ENCODE measurements around the gene RASSF10.
A peak's percentile ranks its signal among the peaks of the same experiment; 100 is the strongest.

RASSF10 gene

DNA sequence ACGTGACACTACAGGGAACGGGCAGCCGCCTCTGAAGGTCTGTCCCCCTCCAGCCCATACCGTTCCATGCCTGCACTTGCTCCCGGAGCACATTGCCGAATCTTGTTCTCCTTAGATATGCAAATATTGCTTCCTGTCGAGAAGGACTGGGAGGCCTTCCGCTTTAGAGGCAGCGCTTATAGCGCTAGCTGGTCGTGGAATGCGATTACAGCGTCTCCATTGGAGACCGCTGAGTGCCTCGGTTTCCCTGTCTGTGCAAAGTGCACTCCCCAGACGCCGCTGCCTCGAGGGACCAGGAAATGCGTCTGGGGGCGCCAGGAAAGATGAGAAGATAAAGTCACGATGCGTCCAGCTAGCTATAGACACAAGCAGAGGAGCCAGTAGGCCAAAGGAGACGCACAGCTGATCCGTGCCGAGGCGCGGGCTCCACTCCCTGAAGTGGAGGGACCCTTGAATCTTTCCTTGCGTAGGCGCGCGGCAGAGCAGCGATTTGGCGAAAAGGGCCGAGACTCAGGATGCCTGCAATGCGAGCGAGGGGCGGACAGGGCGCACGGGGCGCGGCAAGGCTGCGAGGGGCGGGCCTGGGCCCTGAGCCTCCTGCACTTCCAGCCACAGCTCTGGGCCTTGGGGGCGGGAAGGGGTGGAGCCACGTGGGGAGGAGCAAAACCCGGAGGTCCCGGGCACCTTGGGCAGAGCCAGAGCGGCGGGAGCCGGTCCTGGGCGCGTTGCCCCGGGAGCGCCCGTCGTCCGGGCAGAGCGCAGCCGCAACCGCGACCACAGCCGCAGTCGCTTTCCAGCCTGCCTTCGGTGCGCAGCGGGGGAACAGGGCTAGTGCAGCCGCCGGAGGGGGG is at the start of gene RASSF10:
Gene RASSF10, plus strand, starts transcription at position 692 of the 851 bp plus-strand sequence. CDS start 261 bp downstream, outside the sequence.
- DNase-seq (ENCODE audit: insufficient read length, low spot score) (peak; percentile 76), FAIRE-seq (peak; percentile 49)

DNA sequence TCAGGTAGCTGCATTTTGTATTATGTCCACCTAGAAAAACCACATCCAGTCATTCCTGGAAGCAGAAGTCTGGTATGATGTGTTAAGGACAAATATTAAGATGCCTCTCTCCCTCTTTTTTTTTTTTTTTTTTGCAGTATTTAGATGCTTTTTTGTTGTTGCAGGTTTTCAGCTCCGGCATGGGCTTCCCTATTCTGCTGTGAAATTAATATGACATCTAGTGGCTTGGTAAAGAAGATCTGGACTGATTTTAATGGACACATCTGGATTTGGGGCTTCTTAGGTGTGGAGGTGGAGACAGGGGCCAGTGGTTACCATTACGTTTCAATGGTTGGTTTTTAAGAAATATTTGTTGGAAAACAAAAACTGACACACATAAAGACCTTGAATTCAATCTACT is 47.5 kb upstream of the RASSF10 start:
- peak; percentile 20 for DNase-seq (ENCODE audit: insufficient read length, low spot score)
- no peak for FAIRE-seq

DNA sequence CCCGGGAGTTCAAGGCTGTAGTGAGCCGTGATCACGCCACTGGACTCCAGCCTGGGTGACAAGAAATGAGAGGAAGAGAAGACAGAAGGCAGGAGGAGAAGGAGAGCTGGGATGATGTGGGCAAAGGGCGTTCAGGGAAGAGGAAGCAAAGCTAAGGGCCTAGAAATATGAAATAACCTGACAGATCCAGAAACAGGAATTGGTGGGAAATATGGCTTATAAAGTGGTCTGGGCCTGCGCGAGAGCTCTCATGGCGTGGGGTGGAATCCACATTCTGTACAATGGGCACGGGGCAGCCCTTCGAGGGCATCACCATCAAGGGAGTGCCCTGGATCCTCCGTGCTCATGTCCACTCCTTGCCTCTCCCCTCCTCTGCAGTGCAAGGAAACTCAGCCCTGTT is 46.8 kb upstream of the RASSF10 start:
- FAIRE-seq = no peak
- no peak for DNase-seq (ENCODE audit: insufficient read length, low spot score)

DNA sequence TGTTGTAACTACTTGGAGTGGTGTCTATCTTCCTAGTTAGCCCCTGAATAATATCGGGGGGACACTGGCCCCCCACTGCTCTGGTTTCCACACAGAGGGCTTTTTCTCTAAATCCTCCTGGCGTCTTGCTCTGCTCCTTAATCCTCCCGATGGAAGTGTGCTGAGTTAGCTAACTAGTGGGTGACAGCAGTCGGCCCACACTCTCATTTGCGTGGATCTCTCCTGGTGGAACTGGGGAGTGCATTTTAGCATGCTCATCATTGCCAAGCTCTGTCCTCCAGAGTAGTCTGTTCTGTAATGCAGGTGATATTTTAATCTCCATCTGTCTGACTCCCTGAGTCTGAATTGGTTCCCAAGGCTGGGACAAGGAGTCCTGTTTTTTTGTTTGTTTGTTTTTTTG is 46.1 kb upstream of the RASSF10 start:
- no peak for DNase-seq (ENCODE audit: insufficient read length, low spot score)
- no peak for FAIRE-seq

DNA sequence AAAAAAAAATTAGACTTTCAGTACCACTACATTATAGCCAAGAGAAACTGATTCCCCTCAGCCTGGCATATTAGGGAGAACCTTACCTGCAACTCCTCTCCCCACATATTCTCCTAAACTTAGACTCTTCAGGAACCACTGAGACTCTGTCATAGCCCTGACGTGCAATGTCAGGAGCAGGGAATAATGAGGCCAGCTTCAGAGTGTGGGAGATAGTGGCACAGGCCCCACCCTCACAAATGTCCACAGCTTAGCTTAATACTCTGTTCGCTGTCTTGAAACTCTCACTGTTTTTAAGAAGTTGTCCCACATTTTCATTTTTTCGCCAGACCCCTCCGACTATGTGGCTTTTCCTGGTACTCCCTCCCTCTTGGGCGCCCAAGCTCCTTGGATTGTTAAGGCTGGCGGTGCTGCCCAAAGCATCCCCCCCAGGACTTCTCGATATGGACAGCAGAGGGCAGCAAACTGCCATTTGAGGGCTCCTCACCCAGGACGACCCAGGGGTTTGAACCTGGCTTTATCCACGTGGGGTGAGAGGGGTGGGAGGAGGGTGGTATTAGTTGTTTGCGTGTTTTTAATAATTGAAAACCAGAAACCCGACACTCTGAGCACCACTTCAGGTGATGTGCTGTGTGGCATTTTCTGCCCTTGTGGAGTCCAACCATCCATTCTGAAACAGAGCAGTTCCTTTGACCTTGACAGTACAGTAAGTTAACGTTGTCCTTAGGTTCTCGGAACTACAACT is 45.2 kb upstream of the RASSF10 start:
- FAIRE-seq = peak; percentile 46
- peak; percentile 86 for DNase-seq (ENCODE audit: insufficient read length, low spot score)

DNA sequence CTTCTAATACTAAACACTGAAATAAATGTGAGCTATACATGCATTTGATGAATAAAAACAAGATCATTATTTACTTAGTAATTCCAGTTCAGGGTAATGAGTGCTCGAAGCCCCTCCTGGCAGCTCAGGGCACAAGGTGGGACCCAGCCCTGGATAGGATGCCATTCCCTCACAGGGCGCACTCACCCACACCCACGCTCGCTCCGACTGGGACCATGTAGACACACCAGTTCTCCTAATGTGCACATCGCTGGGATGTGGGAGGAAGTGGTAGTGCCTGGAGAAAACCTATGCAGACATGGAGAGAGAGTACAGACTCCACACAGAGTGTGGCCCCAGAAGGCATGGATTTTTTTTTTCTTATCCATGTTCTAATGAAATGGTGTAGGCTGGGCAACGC is 44.5 kb upstream of the RASSF10 start:
- FAIRE-seq (no peak), DNase-seq (ENCODE audit: insufficient read length, low spot score) (no peak)

DNA sequence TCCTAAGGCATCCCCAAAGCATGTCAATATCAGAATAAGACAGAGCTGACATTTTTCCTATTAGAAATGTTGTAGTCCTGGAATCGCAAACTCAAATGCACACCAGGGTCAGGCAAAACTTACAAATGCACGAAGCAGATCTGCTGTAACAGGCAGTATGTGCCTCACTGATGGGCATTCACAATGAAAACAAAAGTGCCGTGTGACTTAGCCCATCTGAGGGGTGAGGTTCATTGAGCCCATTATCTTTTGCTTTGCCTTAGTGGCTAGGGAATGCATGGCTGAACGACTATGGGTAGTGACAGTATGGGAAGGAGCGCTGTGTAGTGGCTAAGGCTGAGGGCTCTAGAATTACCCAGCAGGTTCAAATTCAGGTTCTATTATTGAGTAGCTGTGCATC is 43.1 kb upstream of the RASSF10 start:
- FAIRE-seq (no peak), DNase-seq (ENCODE audit: insufficient read length, low spot score) (no peak)

DNA sequence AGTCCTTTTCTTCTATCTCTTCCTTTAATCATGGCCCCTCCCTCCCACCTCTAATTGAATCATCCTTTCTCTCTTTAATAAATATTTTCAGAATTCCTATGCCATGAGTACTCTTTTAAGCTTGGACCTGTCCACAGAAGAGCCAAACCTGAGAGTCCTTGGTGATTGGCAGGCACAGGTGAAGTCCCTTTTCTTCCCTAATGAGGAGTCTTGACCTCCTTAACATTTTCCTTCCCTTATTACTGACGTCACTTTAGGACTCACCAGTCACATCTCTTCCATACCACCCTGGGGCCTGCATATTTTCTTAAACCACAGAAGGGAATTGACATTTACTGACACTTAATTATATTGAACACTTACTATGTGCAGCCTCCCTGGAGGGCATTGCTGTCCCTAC is 41.0 kb upstream of the RASSF10 start:
- no peak for DNase-seq (ENCODE audit: insufficient read length, low spot score)

DNA sequence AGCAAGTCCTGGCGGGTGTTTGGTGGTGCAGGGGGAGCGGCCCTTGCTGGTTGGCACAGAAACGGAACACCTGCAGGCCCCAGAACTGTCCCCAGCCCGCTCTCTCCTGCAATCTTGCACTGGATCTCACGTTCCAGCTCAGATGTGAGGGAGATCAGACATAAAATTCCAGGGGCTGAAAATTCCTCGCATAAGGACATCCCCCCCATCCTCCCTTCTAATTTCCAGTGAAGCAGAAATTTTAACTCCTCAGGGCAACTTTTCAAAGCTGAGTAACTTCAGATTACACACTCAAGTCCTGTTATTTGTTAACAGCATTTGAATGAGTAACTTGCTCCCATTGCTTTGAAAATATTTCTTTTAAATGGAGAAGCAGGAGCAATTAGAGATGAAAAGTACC is 40.3 kb upstream of the RASSF10 start:
- DNase-seq (ENCODE audit: insufficient read length, low spot score) = no peak
- no peak for FAIRE-seq

More for the DNA sequence above, 41.0 kb upstream of the RASSF10 start:
- no peak for FAIRE-seq

DNA sequence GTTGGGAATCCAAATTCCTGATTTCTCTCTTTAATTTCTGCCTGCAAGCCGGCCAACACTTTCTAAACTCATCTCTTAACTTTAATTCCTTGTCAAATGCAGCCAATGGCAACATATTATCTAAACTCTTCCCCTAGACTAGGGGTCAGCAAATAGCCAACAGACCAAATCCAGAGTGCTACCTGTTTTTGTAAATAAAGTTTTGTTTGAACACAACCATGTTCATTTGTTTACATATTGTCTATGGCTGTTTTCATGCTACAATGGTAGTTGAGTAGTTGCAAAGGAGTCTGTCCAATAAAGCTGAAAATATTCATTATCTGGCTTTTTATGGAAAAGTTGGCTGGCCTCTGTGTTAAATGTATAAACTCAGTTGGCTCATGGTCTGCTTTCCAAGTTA is 37.2 kb upstream of the RASSF10 start:
- FAIRE-seq = no peak
- DNase-seq (ENCODE audit: insufficient read length, low spot score) = no peak

DNA sequence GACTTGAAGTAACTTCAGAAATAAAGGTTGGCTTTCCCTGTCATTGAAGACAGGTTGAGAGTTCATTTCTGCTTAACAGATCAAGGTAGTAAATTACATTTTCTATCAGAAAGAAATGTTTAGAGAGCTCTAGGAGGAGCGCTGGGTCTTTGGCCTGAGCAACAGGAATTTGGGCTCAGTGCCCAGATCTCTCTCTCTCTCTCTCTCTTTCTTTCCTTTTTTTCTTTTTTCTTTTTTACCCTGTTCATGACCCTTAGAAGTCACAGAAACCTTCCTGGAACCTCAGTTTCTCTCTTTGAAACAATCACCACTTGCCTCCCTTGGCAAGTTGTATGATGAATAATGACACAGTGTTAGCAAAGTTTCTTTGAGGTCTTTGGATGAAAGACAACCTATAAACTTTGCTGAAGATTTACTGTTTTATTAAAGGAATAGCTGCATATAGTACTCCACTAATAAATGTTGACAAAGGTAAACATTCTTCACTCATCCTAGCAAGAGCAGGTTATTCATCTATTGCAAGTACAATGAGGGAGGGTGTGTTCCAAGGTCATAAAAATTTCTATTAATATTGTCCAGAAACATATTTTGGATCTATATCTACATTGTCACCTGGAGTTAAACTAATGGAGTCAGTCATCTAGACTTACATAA is 35.5 kb upstream of the RASSF10 start:
- DNase-seq (ENCODE audit: insufficient read length, low spot score) (no peak), FAIRE-seq (no peak)

DNA sequence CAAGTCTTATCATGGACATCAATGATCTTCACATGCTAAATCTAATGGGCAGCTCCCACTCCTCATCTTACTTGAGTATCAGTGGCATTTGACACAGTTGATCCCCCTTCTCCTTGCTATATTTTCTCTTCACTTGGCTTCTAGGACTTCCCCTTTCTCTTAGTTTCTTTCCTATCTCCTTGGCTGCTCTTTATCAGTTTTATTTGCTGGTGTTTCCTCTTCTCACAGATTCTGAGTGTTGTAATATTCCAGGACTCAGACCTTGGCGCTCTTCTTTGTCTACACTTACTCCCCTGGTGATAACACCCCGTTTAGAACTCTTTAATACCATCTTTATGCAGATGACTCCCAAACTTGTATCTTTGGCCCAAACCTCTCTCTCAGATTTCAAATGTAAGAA is 33.9 kb upstream of the RASSF10 start:
- no peak for DNase-seq (ENCODE audit: insufficient read length, low spot score)
- FAIRE-seq = no peak

DNA sequence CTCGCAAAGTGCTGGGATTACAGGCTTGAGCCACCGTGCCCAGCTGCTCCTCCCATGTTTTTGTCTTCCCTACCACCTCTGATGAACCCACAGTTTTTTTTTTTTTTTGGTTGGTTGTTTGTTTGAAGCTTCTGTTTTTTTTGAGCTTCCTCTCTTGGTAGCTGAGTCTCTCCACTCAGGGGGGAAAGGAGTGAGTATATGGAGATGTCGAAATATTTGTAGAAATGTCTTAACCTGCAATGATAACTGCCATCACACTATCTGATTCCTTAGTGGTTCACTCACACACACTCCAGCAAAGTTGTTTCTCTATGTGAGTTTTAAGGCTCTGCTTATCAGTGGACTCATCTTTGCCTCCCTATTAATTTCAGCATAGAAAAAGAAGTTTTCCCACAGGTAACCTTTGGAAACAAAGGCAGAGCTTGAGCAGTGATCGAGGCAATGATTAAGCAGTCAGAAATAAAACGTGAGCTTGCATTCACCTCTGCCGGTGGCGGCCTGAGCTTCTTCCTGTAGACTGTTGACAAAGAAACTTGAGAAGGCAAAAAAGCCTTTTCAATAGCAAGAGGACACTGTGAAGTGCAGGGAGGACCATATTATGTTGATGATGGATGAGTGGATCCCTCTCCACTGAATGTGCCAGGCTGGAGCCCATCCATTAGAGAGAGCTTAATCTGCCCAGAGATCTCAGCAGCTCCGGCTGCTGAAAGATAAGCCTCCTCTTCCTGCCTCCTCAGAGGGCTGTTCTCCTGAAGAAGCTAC is 29.0 kb upstream of the RASSF10 start:
- DNase-seq (ENCODE audit: insufficient read length, low spot score) (no peak), FAIRE-seq (no peak)

DNA sequence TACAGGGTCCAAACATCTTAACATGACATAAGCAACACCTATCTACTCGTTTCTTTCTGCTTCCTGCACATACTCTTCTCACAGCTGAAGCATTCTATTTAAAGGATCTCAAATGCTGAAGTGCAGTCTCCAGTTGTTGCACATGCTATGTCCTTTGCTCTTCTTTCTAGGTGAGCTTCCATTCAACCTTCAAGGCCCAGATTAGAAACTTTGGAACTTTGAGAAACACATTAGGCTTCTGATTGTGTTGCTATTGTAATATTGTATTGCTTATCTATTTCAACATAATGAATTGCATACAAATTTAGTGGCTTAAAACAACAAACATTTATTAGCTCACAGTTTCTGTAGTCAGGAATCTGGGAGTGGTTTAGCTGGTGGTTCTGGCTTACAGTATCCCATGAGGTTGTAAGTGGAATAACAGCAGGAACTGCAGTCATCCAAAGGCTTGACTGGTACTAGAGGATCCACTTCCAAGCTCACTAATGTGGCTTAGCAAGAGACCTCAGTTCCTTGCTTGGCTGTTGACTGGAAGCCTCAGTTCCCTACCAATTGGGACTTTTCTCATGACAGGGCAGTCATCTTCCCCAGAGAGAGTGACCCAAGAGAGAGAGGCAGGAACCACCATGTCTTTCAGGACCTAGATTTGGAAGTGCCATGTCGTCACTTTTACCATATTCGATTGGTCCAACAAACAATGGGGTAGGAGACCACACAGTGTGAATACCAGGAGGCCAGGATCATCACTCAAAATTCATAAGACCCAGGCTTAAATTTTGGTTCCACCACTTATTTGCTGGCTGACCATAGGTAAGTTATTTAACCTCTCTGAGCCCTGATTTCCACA is 27.2 kb upstream of the RASSF10 start:
- FAIRE-seq (no peak), DNase-seq (ENCODE audit: insufficient read length, low spot score) (no peak)

DNA sequence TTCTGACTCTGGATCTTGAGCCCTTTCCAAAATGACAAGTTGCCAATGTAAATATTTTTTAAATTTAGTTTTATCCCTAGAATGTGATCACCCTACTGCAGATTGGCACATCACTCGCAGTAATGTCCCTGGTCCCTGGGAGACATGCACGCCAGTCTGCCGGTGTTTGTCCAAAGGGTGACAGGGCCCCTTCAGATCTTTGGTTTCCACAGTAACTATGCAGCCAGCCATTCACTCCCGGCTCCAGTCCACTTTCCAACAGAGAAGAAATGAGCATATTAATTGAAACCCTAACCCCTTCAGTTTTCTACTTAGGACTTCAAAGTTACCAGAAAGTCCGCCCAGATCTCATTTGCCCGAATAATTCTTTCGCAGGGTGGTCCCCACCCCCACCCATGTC is 25.8 kb upstream of the RASSF10 start:
- DNase-seq (ENCODE audit: insufficient read length, low spot score) (no peak), FAIRE-seq (no peak)

DNA sequence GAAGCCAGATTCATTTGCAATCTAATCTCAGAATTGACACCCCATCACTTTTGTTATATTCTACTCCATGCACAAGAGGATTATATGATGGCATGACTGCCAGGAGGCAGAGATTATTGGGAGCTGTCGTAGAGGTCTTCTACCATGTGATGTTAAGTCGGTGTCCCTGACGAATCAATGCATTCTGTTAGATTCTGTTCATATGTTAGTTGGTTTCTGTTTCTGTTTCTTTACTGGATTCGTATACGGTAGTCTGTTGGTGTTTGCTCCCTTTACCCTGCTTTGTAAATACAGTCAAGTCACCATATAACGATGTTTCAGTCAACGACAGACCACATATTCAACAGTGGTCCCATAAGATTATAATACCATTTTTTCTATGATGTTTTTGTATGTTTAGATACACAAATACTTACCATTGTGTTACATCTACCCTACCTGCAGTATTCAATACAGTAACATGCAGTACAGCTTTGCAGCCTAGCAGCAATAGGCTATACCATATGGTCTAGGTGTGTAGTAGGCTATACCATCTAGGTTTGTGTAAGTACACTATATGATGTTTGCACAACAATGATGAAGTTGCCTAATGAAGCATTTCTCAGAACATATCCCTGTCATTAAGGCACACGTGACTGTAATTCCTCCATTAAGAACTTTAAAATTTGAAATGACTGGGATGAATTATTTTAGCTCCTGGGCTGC is 22.8 kb upstream of the RASSF10 start:
- no peak for FAIRE-seq
- no peak for DNase-seq (ENCODE audit: insufficient read length, low spot score)

DNA sequence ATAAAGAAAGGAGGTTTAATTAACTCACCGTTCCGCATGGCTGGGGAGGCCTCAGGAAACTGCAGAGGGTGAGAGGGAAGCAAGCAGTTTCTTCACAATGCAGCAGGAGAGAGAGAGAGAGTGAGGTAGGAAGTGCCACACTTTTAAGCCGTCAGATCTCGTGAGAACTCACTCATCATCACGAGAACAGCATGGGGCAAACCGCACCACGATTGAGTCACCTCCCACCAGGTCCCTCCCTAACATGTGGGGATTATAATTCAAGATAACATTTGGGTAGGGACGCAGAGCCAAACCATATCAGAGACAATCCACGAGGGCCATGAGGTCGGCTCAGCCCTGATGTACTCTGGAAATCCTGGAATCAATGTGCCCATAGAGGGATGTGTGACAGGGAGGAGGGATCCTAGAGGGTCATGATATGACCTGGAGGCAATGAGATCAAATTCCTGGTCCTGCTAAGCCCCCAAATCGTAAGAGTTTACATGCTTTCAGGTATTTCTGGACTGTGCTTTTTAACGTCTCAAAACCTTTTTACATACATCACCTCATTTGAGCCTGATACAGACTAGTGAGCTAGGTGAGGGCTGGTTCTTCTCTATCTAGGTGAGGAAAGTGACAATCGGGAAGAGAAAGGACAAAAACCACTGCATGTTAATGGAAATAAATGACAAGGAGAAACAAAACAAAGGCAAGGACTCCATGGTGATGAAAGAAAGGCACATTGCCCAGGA is 19.5 kb upstream of the RASSF10 start:
- FAIRE-seq = no peak
- DNase-seq (ENCODE audit: insufficient read length, low spot score) = no peak

DNA sequence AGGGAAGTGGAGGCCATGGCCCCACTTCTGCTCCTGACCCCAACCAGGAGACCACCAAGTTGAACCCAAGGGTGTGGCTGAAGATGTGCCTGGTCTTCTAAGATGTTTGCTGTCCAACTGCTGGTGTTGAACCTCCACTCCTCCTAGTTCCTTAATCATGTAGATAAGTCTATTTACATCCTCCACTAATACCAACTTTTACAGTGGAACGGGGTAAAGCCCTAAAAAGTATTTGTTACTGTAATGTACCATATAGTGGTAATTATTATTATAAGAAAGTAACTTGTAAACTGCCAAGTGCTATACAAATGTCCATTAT is 19.0 kb upstream of the RASSF10 start:
- FAIRE-seq = no peak
- DNase-seq (ENCODE audit: insufficient read length, low spot score) = no peak

DNA sequence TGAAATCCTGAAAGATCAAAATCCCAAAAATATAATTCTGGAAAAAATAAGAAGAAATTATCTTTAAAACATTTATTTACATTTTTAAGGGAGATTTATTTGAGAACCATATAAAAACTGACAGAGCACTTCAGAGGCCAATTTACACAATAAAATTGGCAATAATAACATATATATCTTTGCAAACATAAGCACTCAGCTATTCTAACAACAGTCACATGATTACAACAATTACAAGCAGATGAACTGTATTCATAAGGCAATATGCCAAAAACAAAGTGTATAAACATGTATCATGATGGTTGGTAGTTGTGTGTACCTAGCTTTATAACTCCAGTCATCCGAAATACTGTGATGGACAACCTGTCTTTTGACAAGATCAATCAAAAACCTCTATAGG is 17.7 kb upstream of the RASSF10 start:
- DNase-seq (ENCODE audit: insufficient read length, low spot score) = no peak
- no peak for FAIRE-seq

All from HTR-8/SVneo (cell line).